Ascending aorta (tissue), 2 donors: ENCODE data around the gene EML2. TPM values are rescaled to one million over a fixed set of nuclear protein-coding genes. Genes with fewer than 3 reads are reported as not detected.
A peak's percentile ranks its signal among the peaks of the same experiment; 100 is the strongest.

Source experiments
- DNase-seq, 2 donors: peaks; one replicate each; pipeline ENCODE4 v3.0.0-alpha.2; 2019; ENCODE audit warnings: low spot score in 2 of 2
- H3K27ac ChIP-seq, 2 donors: fragments of 200-600 bp; sonication (generic); one replicate each; pipeline ENCODE4 v1.5.1; 2016 to 2017; ENCODE audit warnings: mild to moderate bottlenecking in 1 of 2
- H3K27me3 ChIP-seq: fragments of 200-600 bp; sonication (generic); one replicate; pipeline ENCODE4 v1.5.1; 2017
- H3K36me3 ChIP-seq, 2 donors: fragments of 200-600 bp; sonication (generic); one replicate each; pipeline ENCODE4 v1.5.1; 2016
- H3K4me1 ChIP-seq, 2 donors: fragments of 200-600 bp; sonication (generic); one replicate each; pipeline ENCODE4 v1.5.1; 2016 to 2017; ENCODE audit warnings: mild to moderate bottlenecking in 1 of 2
- H3K4me3 ChIP-seq, 2 donors: fragments of 200-600 bp; sonication (generic); one replicate each; pipeline ENCODE4 v1.5.1; 2016 to 2017; ENCODE audit warnings: mild to moderate bottlenecking in 1 of 2
- H3K9me3 ChIP-seq, 2 donors: fragments of 200-600 bp; sonication (generic); one replicate each; pipeline ENCODE4 v1.5.1; 2016
- intact Hi-C: fragments of 100-400 bp; cut with DNase I; formaldehyde crosslinking; loops from one replicate; pipeline ENCODE4 v1.15.1; 2023
- total RNA-seq: library from RNA; depleted of rRNA; stranded (reverse); fragments of >200 nt; gene quantifications from one replicate; pipeline ENCODE4 v1.1.0, GENCODE V29; 2016
- TF ChIP-seq, protein P1 (sequence below), 3 experiments: fragments of 200-600 bp in 2 of 3; fragments of 450-650 bp in 1 of 3; sonication (generic) in 2 of 3; IDR thresholded peaks; one replicate each; pipeline ENCODE4 v1.5.1; 2016 to 2019; ENCODE audit warnings: antibody characterized with exemption in 3 of 3, mild to moderate bottlenecking in 1 of 3, moderate library complexity in 1 of 3

EML2 gene
- total RNA-seq, 1 donor from 2014 or later = 129 TPM

DNA sequence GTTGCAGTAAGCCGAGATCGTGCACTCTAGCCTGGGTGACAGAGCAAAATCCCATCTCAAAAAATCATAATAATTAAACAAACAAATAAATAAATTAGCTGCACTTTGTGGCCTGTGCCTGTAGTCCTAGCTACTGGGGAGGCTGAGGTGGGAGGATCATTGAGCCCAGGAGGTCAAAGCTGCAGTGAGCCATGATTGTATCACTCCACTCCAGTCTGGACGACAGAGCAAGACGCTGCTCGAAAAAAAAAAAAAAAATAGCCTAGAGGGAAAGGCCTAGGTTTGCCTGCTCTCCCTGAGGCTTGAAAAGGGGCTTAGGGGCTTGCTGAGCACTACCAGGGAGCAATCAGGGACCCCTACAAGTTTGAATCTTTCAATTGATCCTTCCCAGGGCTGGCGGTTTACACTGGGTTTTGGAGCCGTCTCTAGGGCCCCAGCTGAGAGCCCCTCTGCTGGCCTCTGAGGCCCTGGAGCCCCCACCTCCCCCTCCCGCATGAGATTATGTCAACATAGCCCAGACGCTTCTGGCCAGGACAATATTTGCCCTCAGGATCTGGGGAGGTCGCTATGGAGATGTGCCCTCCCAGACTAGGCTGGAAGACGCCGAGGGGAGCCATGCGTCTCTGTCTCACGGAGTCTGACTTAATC, 18.4 kb upstream of the EML2 start:
- no peak for DNase-seq
- Histone ChIP-seq H3K4me3 (no peak overlapping the region), H3K4me1 (no peaks in the 10 kb centered on the region), H3K27ac (no peak overlapping the region), H3K36me3 (no peaks in the 10 kb centered on the region), H3K27me3 (no peaks in the 10 kb centered on the region), H3K9me3 (no peaks in the 10 kb centered on the region)
- intact Hi-C loops = no loop called here
- TF ChIP-seq, protein P1, sequence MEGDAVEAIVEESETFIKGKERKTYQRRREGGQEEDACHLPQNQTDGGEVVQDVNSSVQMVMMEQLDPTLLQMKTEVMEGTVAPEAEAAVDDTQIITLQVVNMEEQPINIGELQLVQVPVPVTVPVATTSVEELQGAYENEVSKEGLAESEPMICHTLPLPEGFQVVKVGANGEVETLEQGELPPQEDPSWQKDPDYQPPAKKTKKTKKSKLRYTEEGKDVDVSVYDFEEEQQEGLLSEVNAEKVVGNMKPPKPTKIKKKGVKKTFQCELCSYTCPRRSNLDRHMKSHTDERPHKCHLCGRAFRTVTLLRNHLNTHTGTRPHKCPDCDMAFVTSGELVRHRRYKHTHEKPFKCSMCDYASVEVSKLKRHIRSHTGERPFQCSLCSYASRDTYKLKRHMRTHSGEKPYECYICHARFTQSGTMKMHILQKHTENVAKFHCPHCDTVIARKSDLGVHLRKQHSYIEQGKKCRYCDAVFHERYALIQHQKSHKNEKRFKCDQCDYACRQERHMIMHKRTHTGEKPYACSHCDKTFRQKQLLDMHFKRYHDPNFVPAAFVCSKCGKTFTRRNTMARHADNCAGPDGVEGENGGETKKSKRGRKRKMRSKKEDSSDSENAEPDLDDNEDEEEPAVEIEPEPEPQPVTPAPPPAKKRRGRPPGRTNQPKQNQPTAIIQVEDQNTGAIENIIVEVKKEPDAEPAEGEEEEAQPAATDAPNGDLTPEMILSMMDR (IDR thresholded peaks at IDR 0.05) = no peak

DNA sequence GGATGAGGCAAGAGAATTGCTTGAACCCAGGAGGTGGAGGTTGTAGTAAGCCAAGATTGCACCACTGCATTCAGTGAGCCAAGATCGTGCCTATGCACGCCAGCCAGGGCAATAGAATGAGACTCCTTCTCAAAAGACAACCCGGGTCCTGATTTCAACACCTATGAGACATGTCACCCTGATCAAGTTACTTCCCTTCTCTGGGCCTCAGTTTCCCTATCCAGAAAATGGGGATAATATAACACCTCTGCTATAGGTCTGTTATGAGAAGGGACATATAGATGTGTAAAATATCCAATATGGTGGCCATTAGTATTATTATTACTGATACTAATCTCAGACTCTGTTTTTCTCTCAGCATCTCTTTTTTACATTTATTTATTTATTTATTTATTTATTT, 15.9 kb upstream of the EML2 start:
- Histone ChIP-seq H3K9me3 (no peaks in the 10 kb centered on the region), H3K36me3 (no peaks in the 10 kb centered on the region), H3K27ac (no peak overlapping the region), H3K4me1 (no peaks in the 10 kb centered on the region), H3K27me3 (no peaks in the 10 kb centered on the region), H3K4me3 (no peak overlapping the region)
- TF ChIP-seq, protein P1 (IDR thresholded peaks at IDR 0.05) = no peak
- intact Hi-C loops = no loop called here
- DNase-seq = no peak

DNA sequence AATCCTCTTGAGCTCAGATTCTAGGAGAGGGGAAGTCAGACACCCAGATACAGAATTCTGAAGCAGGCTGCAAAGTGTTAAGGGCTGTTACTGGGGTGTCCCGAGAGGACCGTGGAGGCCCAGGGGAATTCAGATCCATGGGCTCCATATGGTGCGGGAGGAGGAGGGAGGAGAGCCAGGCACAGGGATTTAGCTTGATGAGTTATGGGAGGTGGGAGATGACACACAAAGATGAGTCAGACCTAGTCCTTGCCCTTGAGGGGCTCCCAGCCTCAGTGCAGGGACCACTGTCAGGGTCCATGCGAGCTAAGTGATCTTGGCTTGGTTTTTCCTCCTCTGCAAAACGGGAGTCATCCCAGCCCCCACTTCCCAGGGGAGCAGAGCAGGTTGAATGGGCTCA, 14.4 kb upstream of the EML2 start:
- no peak overlapping the region for H3K4me3 ChIP-seq
- H3K27me3 ChIP-seq = no peaks in the 10 kb centered on the region
- H3K27ac ChIP-seq = no peak overlapping the region
- H3K36me3 ChIP-seq = no peaks in the 10 kb centered on the region
- TF ChIP-seq, protein P1 (IDR thresholded peaks at IDR 0.05) = no peak
- intact Hi-C loops = no loop called here
- DNase-seq = no peak
- no peaks in the 10 kb centered on the region for H3K4me1 ChIP-seq
- H3K9me3 ChIP-seq = no peaks in the 10 kb centered on the region

DNA sequence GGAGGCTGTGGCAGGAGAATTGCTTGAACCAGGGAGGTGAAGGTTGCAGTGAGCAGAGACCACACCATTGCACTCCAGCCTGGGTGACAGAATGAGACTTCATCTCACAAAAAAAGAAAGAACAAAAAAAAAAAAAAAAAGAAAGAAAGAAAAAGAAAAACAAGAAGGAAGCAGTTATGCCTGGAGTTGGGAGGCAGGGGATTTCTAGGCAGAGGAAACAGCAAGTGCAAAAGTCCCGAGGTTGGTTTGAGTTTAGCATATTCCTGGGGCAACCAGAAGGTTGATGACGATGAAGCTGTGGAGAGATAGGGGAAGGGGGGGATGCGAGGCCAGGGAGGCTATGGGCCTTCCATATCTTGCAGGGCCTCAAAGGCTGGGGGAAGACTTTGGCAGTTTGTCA, 11.5 kb upstream of the EML2 start:
- Histone ChIP-seq H3K27ac (no peak overlapping the region), H3K9me3 (no peaks in the 10 kb centered on the region), H3K4me3 (no peak overlapping the region), H3K27me3 (no peaks in the 10 kb centered on the region), H3K36me3 (no peaks in the 10 kb centered on the region), H3K4me1 (no peaks in the 10 kb centered on the region)
- DNase-seq = no peak
- intact Hi-C loops = no loop called here
- TF ChIP-seq, protein P1 (IDR thresholded peaks at IDR 0.05) = no peak

DNA sequence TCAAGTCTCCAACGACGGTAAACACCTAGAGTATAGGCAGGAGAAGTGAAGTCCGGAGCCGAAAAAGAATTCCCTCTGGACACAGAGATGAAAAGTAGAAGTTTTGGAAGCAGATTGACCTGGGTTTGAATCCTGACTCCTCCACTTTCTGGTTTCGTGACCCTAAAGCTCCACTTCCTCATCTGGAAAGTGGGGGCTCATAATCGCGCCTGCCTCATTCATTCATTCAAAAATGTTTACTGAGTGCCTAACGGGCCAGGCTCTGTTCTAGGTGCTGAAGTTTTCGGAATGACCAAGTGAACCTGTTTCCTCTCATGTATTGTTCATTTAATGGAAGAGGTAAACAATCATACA, 7.1 kb upstream of the EML2 start:
- H3K27ac ChIP-seq = no peak overlapping the region
- TF ChIP-seq, protein P1 (IDR thresholded peaks at IDR 0.05) = no peak
- no peak for DNase-seq
- H3K36me3 ChIP-seq = no peaks in the 10 kb centered on the region
- H3K9me3 ChIP-seq = no peaks in the 10 kb centered on the region
- peak overlapping the region in 1 of 2 donors; percentile 52 for H3K4me3 ChIP-seq
- no peaks in the 10 kb centered on the region for H3K27me3 ChIP-seq
- intact Hi-C loops = no loop called here
- peaks cover 6 to 9% of the 10 kb centered on the region in 2 donors for H3K4me1 ChIP-seq
